HEK293 (cell line): ENCODE measurements around the gene FIGNL2.
A peak's percentile ranks its signal among the peaks of the same experiment; 100 is the strongest.

Experiments
- CTCF ChIA-PET: fragments of 350-600 bp; formaldehyde crosslinking; extraction: SDS; loops from one replicate; lab custom pipeline; 2021; ENCODE audit warnings: antibody characterized with exemption; lab: Yijun Ruan, JAX
- POLR2A ChIA-PET: fragments of 300-600 bp; formaldehyde crosslinking; extraction: SDS; loops from one replicate; lab custom pipeline; 2020; ENCODE audit warnings: antibody characterized with exemption, inconsistent platforms; lab: Yijun Ruan, JAX
- H3K27ac ChIP-seq: fragments of 200-500 bp; sonication (Bioruptor generic); 2 replicates; pipeline ENCODE4 v1.5.1; 2014; ENCODE audit warnings: low read depth, low read length, control low read depth, inconsistent platforms; ENCODE audit errors: extremely low read depth
- H3K36me3 ChIP-seq, 2 experiments: fragments of 200-500 bp in 1 of 2; sonication (Bioruptor generic) in 1 of 2; 1 replicate in 1 of 2; 2 replicates in 1 of 2; pipeline ENCODE4 v1.5.1; 2014 to 2017; ENCODE audit warnings: inconsistent platforms in 2 of 2, low read length in 2 of 2; ENCODE audit not compliant: control insufficient read depth in 2 of 2, insufficient read depth in 1 of 2
- H3K4me1 ChIP-seq: fragments of 200-500 bp; sonication (Bioruptor generic); 2 replicates; pipeline ENCODE4 v1.5.1; 2014; ENCODE audit warnings: mild to moderate bottlenecking, low read length, inconsistent platforms; ENCODE audit not compliant: control insufficient read depth, insufficient read depth
- H3K4me3 ChIP-seq: 2 replicates; pipeline ENCODE4 v1.5.1; 2011; ENCODE audit warnings: low read depth, mild to moderate bottlenecking, control low read depth, low read length, moderate library complexity
- H3K9me3 ChIP-seq: fragments of 200-500 bp; sonication (Bioruptor generic); 2 replicates; pipeline ENCODE4 v1.5.1; 2014; ENCODE audit warnings: low read depth, low read length, inconsistent platforms; ENCODE audit not compliant: control insufficient read depth, insufficient read depth
- EGR2 ChIP-seq: fragments of 450-650 bp; formaldehyde crosslinking; IDR thresholded peaks from 2 replicates; pipeline ENCODE4 v1.5.1; 2016; ENCODE audit warnings: low read depth, missing biosample characterization, missing genetic modification characterization
- OVOL3 ChIP-seq: fragments of 450-650 bp; formaldehyde crosslinking; IDR thresholded peaks from 2 replicates; pipeline ENCODE4 v1.5.1; 2016; ENCODE audit warnings: missing biosample characterization, missing genetic modification characterization
- PBX3 ChIP-seq: sonication (generic); formaldehyde crosslinking; IDR thresholded peaks from 2 replicates; pipeline ENCODE4 v1.8.1; 2022; ENCODE audit warnings: mild to moderate bottlenecking, moderate library complexity, missing genetic modification reagents
- TCF7L2 ChIP-seq: IDR thresholded peaks from 2 replicates; pipeline ENCODE4 v1.6.1; 2011; ENCODE audit warnings: low read depth, mild to moderate bottlenecking, inconsistent platforms, low read length, moderate library complexity, borderline replicate concordance
- ZBTB11 ChIP-seq: fragments of 450-650 bp; formaldehyde crosslinking; conservative IDR thresholded peaks from 2 replicates; pipeline ENCODE4 v1.5.1; 2016; ENCODE audit warnings: low read depth, missing biosample characterization, missing genetic modification characterization
- ZBTB26 ChIP-seq: fragments of 450-650 bp; formaldehyde crosslinking; optimal IDR thresholded peaks from 2 replicates; pipeline ENCODE3; 2016; ENCODE audit warnings: missing biosample characterization, mild to moderate bottlenecking, missing genetic modification characterization
- ZFHX2 ChIP-seq: fragments of 450-650 bp; formaldehyde crosslinking; conservative IDR thresholded peaks from 2 replicates; pipeline ENCODE4 v1.5.1; 2016; ENCODE audit warnings: missing biosample characterization, missing genetic modification characterization
- ZNF2 ChIP-seq: fragments of 450-650 bp; formaldehyde crosslinking; IDR thresholded peaks from 2 replicates; pipeline ENCODE4 v1.5.1; 2016; ENCODE audit warnings: missing biosample characterization, missing genetic modification characterization
- ZNF423 ChIP-seq: fragments of 450-650 bp; formaldehyde crosslinking; IDR thresholded peaks from 2 replicates; pipeline ENCODE4 v1.5.1; 2016; ENCODE audit warnings: missing biosample characterization, missing genetic modification characterization
- ZNF664 ChIP-seq: fragments of 450-650 bp; formaldehyde crosslinking; IDR thresholded peaks from 2 replicates; pipeline ENCODE4 v1.5.1; 2016; ENCODE audit warnings: missing biosample characterization, missing genetic modification characterization
- ZNF785 ChIP-seq: fragments of 450-650 bp; formaldehyde crosslinking; IDR thresholded peaks from 2 replicates; pipeline ENCODE4 v1.5.1; 2016; ENCODE audit warnings: missing biosample characterization, missing genetic modification characterization

FIGNL2 gene

GRCh38 chr12:51870504-51870903, 22.0 kb upstream of the FIGNL2 start (continued):
- no peak for TF ChIP-seq PBX3 (CRISPR knock-in tag)
- no peak for TF ChIP-seq ZNF785
- no peak for TF ChIP-seq ZBTB26 (tag by site-specific recombination)
- TF ChIP-seq ZFHX2, result no peak
- TF ChIP-seq ZBTB11 (tag by site-specific recombination), result no peak
- no peak for TF ChIP-seq ZNF423 (tag by site-specific recombination)

DNA sequence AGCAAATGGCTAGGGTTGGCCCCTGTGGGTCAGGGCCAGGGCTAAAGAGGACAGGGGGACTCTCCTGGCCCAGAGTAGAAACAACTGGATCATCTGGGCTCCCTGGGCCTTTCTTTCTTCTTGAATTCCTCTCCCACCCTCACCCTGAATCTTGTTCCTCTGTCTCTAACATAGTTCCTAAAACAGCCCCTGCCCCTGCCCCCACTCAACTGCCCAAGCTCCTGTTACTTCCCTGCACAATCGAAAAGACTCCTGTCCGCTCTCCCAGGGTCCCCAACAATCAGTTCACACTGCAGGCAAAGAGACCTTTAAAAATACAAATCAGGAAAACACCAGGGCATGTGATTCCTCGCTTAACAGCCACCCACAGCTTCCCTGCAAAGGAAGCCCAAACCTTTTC, 21.4 kb upstream of the FIGNL2 start:
- no peaks in the 10 kb centered on the region for H3K4me1 ChIP-seq
- CTCF ChIA-PET, result no interaction called here
- no peaks in the 10 kb centered on the region for H3K36me3 ChIP-seq
- no peaks in the 10 kb centered on the region for H3K9me3 ChIP-seq
- H3K4me3 ChIP-seq, result no peak overlapping the region
- 0 out of 2 replicates have a peak, but pooled peaks have one; percentile 10 for TF ChIP-seq EGR2 (tag by site-specific recombination)
- TF ChIP-seq TCF7L2, result no peak
- POLR2A ChIA-PET, result no interaction called here
- H3K27ac ChIP-seq, result no peak overlapping the region

DNA sequence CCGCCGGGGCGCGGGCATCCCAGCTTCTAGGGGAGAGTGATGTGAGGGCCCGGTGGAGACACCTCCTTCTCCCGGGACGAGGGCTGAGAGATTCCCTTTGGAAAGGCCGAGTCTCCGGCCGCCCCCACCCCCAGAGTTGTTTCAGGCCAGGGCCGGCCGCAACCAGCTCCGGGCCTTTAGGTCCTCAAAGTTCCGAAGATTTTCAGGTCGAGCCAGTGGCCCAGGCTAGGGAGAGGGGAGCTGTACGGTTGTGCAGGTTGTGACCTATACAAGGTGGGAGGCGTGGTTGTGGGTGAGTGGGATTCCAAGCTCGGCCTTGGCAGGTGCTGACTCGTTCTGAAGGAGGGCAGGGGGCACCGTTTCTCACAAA, 21.0 kb upstream of the FIGNL2 start:
- H3K4me3 ChIP-seq, result no peak overlapping the region

DNA sequence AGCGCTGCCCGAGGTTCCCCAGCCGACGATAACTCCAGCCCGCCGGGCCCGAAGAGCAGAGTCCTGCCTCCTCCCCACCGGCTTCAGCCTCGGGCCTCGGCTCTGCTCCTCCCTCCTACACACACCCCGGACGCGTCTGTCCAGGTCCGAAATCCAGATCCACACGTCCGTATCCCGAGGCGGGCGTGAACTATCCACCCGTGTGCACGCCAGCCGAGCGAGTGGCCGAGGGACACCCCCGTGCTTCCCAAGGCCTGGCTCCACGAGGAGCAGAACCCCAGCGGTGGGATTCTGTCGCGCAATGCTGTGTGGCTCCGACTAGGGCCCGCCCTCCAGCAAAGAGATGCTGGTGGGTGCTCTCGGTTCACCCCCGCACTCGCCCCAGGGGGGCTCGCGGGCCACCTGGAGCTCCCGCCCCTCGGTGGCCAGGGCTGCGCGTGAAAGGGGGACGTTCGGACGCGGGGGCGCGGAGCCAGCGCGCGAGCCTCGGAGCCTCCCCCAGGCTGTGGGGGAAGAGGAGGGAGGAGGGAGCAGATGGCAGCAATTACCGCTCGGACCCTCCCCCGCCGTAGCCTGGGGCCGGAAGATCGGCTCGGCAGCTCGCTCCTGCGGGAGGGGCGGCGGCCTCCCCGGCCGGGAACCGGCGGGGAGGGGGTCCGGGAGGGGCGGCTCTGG, 20.4 kb upstream of the FIGNL2 start:
- H3K36me3 ChIP-seq, result no peaks in the 10 kb centered on the region
- no peaks in the 10 kb centered on the region for H3K9me3 ChIP-seq
- no peak overlapping the region for H3K4me3 ChIP-seq
- CTCF ChIA-PET, result no interaction called here
- POLR2A ChIA-PET, result no interaction called here
- no peak for TF ChIP-seq OVOL3 (tag by site-specific recombination)
- no peak for TF ChIP-seq ZNF664 (tag by site-specific recombination)
- no peaks in the 10 kb centered on the region for H3K4me1 ChIP-seq
- H3K27ac ChIP-seq, result no peak overlapping the region

More for the DNA sequence above, 21.0 kb upstream of the FIGNL2 start:
- H3K4me1 ChIP-seq, result no peaks in the 10 kb centered on the region
- H3K9me3 ChIP-seq, result no peaks in the 10 kb centered on the region
- TF ChIP-seq EGR2 (tag by site-specific recombination), result peak; percentile 50; the same call in 1 of the 2 replicates
- TF ChIP-seq ZNF2 (tag by site-specific recombination), result no peak
- TF ChIP-seq, all 188 proteins: peak for 1
- no peak overlapping the region for H3K27ac ChIP-seq
- CTCF ChIA-PET, result no interaction called here
- POLR2A ChIA-PET, result no interaction called here
- H3K36me3 ChIP-seq, result no peaks in the 10 kb centered on the region
